ENCODE measurements around the gene ELMO3.

GRCh38 chr16:67202426-67202825 lies 3.5 kb downstream of the ELMO3 start:
- no peak for TF ChIP-seq CTCF (IDR thresholded peaks at IDR 0.05; ENCODE audit: low read depth, low read length, poor library complexity, severe bottlenecking)
- no peak for TF ChIP-seq EZH2phosphoT487 (IDR thresholded peaks at IDR 0.05; ENCODE audit: borderline replicate concordance, low read length)
